PFSK-1 (cell line): ENCODE results near the gene TTC6.

Source experiments
- FOXP2 ChIP-seq: optimal IDR thresholded peaks from 2 replicates; pipeline ENCODE3; 2011; ENCODE audit warnings: borderline replicate concordance, control low read depth, inconsistent platforms; ENCODE audit not compliant: insufficient read depth; ENCODE audit errors: extremely low read length, extremely low read depth
- POLR2AphosphoS5 ChIP-seq: IDR thresholded peaks from 2 replicates; pipeline ENCODE4 v1.6.1; 2012; ENCODE audit warnings: low read depth, mild to moderate bottlenecking, control low read depth, low read length, moderate library complexity
- REST ChIP-seq, 2 experiments: IDR thresholded peaks; 2 replicates each; pipeline versions ENCODE4 v1.6.1 to v1.8.0; 2011 to 2012; ENCODE audit warnings: low read depth in 2 of 2, low read length in 2 of 2, control low read depth in 1 of 2, inconsistent platforms in 1 of 2, mild to moderate bottlenecking in 1 of 2, moderate library complexity in 1 of 2; ENCODE audit not compliant: insufficient read depth in 1 of 2
- SIN3A ChIP-seq: IDR thresholded peaks from 2 replicates; pipeline ENCODE4 v1.6.1; 2012; ENCODE audit warnings: mild to moderate bottlenecking, low read length, moderate library complexity, borderline replicate concordance; ENCODE audit not compliant: insufficient read depth
- TAF1 ChIP-seq: IDR thresholded peaks from 2 replicates; pipeline ENCODE4 v1.6.1; 2012; ENCODE audit warnings: low read length, control low read depth, borderline replicate concordance; ENCODE audit not compliant: insufficient read depth

TTC6 gene

GRCh38 chr14:37580146-37580545 lies 15.3 kb upstream of the TTC6 start:
- no peak for TF ChIP-seq SIN3A
- TF ChIP-seq FOXP2 = no peak
- no peak for TF ChIP-seq TAF1
- no peak for TF ChIP-seq REST (IDR thresholded peaks at IDR 0.05; ENCODE audit: insufficient read depth in 1 of 2, low read depth in 2 of 2, low read length in 2 of 2)
- TF ChIP-seq POLR2AphosphoS5 = no peak

- TF ChIP-seq SIN3A (no peak), POLR2AphosphoS5 (no peak), TAF1 (no peak), FOXP2 (no peak), REST (IDR thresholded peaks at IDR 0.05; ENCODE audit: insufficient read depth in 1 of 2, low read depth in 2 of 2, low read length in 2 of 2) (no peak)
Measured at GRCh38 chr14:37583358-37584210, 11.8 kb upstream of the TTC6 start.

DNA sequence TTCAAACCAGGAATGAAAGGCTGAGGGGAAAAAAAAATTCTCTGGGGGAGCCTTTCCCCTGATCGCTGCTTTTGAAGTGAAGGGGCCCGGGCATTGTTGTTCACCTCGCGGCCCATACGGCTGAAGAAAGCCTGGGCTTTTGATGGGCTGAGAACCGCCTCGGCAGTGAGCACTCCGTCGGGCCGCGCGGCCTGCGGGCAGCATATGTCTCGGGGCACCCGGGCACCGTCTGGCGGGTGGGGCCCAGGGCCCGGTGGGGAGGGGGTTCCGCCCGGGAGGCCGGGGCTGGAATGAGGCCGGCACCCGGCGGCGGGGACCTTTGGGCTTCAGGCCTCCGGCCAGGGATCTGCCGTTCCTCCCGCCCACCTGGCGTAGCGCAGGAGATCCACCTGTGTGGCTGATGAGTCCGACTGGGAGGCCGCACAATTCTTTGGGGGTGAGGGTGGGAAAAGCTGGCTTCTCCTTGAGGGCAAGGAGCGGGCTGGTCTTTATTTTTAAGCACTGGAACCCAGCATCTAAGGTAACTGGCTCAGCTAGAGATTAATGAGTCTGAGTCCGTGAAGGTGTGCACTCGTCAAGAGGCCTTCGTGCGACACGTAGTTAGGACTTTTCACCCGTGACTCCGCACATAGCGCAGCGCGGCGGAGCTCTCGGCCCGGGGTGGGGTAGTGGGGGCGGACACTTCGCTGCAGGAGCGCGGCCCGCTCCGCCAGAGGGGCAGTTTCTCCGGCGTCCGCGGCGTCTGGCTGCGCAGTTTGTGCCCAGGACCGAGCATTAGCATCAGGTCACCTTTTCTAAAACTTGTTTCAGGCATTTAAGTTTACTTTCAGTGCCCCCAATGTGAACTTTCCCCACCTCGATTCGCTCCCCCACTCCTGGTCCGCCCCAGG lies 11.0 kb upstream of the TTC6 start:
- TF ChIP-seq SIN3A (no peak), FOXP2 (no peak), TAF1 (no peak), REST (IDR thresholded peaks at IDR 0.05; ENCODE audit: insufficient read depth in 1 of 2, low read depth in 2 of 2, low read length in 2 of 2) (no peak)

DNA sequence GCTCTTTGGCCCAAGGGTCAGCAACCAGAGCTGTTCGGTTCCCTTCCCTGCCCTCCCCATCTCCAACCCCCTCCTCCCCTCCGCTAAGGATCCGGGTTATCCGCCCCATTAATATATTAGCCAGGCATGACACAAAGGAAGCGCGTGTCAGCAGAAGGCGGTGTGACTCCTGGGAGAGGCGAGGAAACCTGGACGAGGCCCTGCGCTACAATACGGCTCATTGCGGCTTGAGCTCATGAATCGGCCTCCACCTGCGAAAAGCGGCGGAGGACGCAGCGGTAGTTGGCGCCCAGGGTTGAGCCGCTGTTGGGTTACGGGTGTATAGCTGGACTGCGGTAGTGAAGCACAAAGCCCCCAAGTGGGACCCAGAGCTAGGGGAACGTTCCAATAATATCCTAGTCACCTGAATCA lies 10.3 kb upstream of the TTC6 start:
- no peak for TF ChIP-seq FOXP2
- no peak for TF ChIP-seq SIN3A
- TF ChIP-seq REST (IDR thresholded peaks at IDR 0.05; ENCODE audit: insufficient read depth in 1 of 2, low read depth in 2 of 2, low read length in 2 of 2) = no peak
- no peak for TF ChIP-seq TAF1
- no peak for TF ChIP-seq POLR2AphosphoS5
